PC-9 (cell line): ENCODE measurements around the gene BMP8A. TPM values are rescaled to one million over a fixed set of nuclear protein-coding genes. Genes with fewer than 3 reads are reported as not detected.

Experiments used
- BruUV-seq: library from RNA; stranded (reverse); fragments of 400-500 nt; replicated peaks from 2 replicates; lab custom pipeline; 2021; lab: Mats Ljungman, UMichigan
- CTCF ChIA-PET: fragments of 300-600 bp; sonication (Branson Sonifier 250); formaldehyde crosslinking; loops from one replicate; lab custom pipeline; 2022; ENCODE audit warnings: antibody characterized with exemption; lab: Charles Lee
- POLR2A ChIA-PET: fragments of 300-600 bp; sonication (Branson Sonifier 250); formaldehyde crosslinking; loops from one replicate; lab custom pipeline; 2022; ENCODE audit warnings: antibody characterized with exemption; ENCODE audit not compliant: unreplicated experiment; lab: Charles Lee
- DNase-seq, 2 experiments: peaks; one replicate each; pipeline versions ENCODE4 v3.0.0 to v3.0.0-alpha.2; 2015 to 2022; ENCODE audit warnings: mixed read lengths in 1 of 2
- H2AFZ ChIP-seq: fragments of 200-600 bp; sonication (generic); 2 replicates; pipeline ENCODE4 v1.8.1; 2017; ENCODE audit warnings: antibody characterized with exemption
- H3F3A ChIP-seq: fragments of 200-600 bp; sonication (generic); 2 replicates; pipeline ENCODE4 v1.8.1; 2017; ENCODE audit warnings: antibody characterized with exemption, mild to moderate bottlenecking, low read depth; ENCODE audit not compliant: insufficient read depth
- H3K27ac ChIP-seq: fragments of 200-600 bp; sonication (generic); 2 replicates; pipeline ENCODE4 v1.6.1; 2016; ENCODE audit warnings: mixed run types
- H3K27me3 ChIP-seq: fragments of 200-600 bp; sonication (generic); 2 replicates; pipeline ENCODE4 v1.6.1; 2016; ENCODE audit warnings: low read depth, mixed run types; ENCODE audit not compliant: insufficient read depth
- H3K36me3 ChIP-seq: fragments of 200-600 bp; sonication (generic); 2 replicates; pipeline ENCODE4 v1.6.1; 2016; ENCODE audit warnings: low read depth, mixed run types
- H3K4me1 ChIP-seq: fragments of 200-600 bp; sonication (generic); replicated peaks from 2 replicates; pipeline ENCODE4 v1.6.1; 2016; ENCODE audit warnings: mixed run types; ENCODE audit not compliant: insufficient read depth
- H3K4me2 ChIP-seq: fragments of 200-600 bp; sonication (generic); 2 replicates; pipeline ENCODE4 v1.6.1; 2017; ENCODE audit warnings: mixed run types
- H3K4me3 ChIP-seq: fragments of 200-600 bp; sonication (generic); 2 replicates; pipeline ENCODE4 v1.6.1; 2016; ENCODE audit warnings: mixed run types
- H3K79me2 ChIP-seq: fragments of 200-600 bp; sonication (generic); 2 replicates; pipeline ENCODE4 v1.6.1; 2017; ENCODE audit warnings: low read depth, mixed run types
- H3K9me2 ChIP-seq: fragments of 200-600 bp; sonication (generic); 2 replicates; pipeline ENCODE4 v1.8.1; 2017; ENCODE audit warnings: mild to moderate bottlenecking; ENCODE audit not compliant: insufficient read depth
- H3K9me3 ChIP-seq: fragments of 200-600 bp; sonication (generic); 2 replicates; pipeline ENCODE4 v1.8.1; 2016; ENCODE audit warnings: low read depth; ENCODE audit not compliant: insufficient read depth
- H4K20me1 ChIP-seq: fragments of 200-600 bp; sonication (generic); 2 replicates; pipeline ENCODE4 v1.8.1; 2017; ENCODE audit not compliant: insufficient read depth
- CTCF ChIP-seq: fragments of 200-600 bp; sonication (generic); conservative IDR thresholded peaks from 2 replicates; pipeline ENCODE4 v1.6.1; 2017; ENCODE audit warnings: mixed run types, antibody characterized with exemption, mild to moderate bottlenecking, moderate library complexity
- EZH2 ChIP-seq: fragments of 200-600 bp; sonication (generic); IDR thresholded peaks from 2 replicates; pipeline ENCODE4 v1.8.0; 2017; ENCODE audit warnings: antibody characterized with exemption, low read depth
- intact Hi-C: fragments of 100-400 bp; cut with micrococcal nuclease; formaldehyde crosslinking; loops from one replicate; pipeline ENCODE4 v1.10.0; 2022; ENCODE audit not compliant: unreplicated experiment
- total RNA-seq: library from RNA; stranded (reverse); gene quantifications from 2 replicates; pipeline ENCODE4 v1.2.3, GENCODE V29; 2021

The BMP8A gene
- total RNA-seq, 1 experiment from 2014 or later: 0.31 TPM

GRCh38 chr1:39507230-39507928, 15.9 kb downstream of the BMP8A start:
- no peak overlapping the region for H3K4me2 ChIP-seq
- H3K79me2 ChIP-seq: no peaks in the 10 kb centered on the region
- DNase-seq: no peak
- no TSS peak for BruUV-seq
- no peaks in the 10 kb centered on the region for H3K9me2 ChIP-seq
- no peaks in the 10 kb centered on the region for H3K36me3 ChIP-seq
- no peaks in the 10 kb centered on the region; the same call in 1 of the 2 replicates for H3F3A ChIP-seq
- CTCF ChIA-PET: no interaction called here
- POLR2A ChIA-PET: no interaction called here
- no peaks in the 10 kb centered on the region for H3K27me3 ChIP-seq
- no peak overlapping the region for H3K4me3 ChIP-seq
- H3K4me1 ChIP-seq: peaks cover 5% of the 10 kb centered on the region; the same call in 1 of the 2 replicates
- no peaks in the 10 kb centered on the region for H4K20me1 ChIP-seq
- H3K27ac ChIP-seq: no peak overlapping the region
- no peak for TF ChIP-seq EZH2
- no peak; the same call in 1 of the 2 replicates for TF ChIP-seq CTCF
- intact Hi-C loops: loop anchor here (10.0 kb wide), 1 partner anchor 147 kb away; no protein-coding TSS in a partner anchor
- H3K9me3 ChIP-seq: no peaks in the 10 kb centered on the region
- H2AFZ ChIP-seq: no peak overlapping the region

GRCh38 chr1:39508266-39508665, 16.8 kb downstream of the BMP8A start:
- Histone ChIP-seq H3K79me2 (no peaks in the 10 kb centered on the region), H3K27ac (no peak overlapping the region), H3K36me3 (no peaks in the 10 kb centered on the region), H3K4me2 (peak overlapping the region; percentile 1; the same call in 1 of the 2 replicates), H2AFZ (no peak overlapping the region), H4K20me1 (no peaks in the 10 kb centered on the region), H3K27me3 (no peaks in the 10 kb centered on the region), H3K9me3 (no peaks in the 10 kb centered on the region), H3K4me3 (no peak overlapping the region), H3K4me1 (peaks cover 5% of the 10 kb centered on the region; the same call in 1 of the 2 replicates), H3K9me2 (no peaks in the 10 kb centered on the region), H3F3A (no peaks in the 10 kb centered on the region; the same call in 1 of the 2 replicates)
- TF ChIP-seq CTCF (no peak), EZH2 (no peak)
- intact Hi-C loops: loop anchor here (10.0 kb wide), 1 partner anchor 147 kb away; no protein-coding TSS in a partner anchor
- DNase-seq: no peak
- ChIA-PET POLR2A (interaction anchor here (0.7 kb wide), 1 partner anchor 482 kb away, joined by 6 read pairs; the partner anchor contains the start of gene NDUFS5), CTCF (no interaction called here)
- BruUV-seq: no TSS peak

GRCh38 chr1:39508857-39509305, 17.4 kb downstream of the BMP8A start:
- no peaks in the 10 kb centered on the region for H3K36me3 ChIP-seq
- no peaks in the 10 kb centered on the region for H3K79me2 ChIP-seq
- no peak overlapping the region for H3K27ac ChIP-seq
- H2AFZ ChIP-seq: no peak overlapping the region
- H3F3A ChIP-seq: no peaks in the 10 kb centered on the region; the same call in 1 of the 2 replicates
- POLR2A ChIA-PET: interaction anchor here (0.7 kb wide), 1 partner anchor 483 kb away, joined by 6 read pairs; the partner anchor contains the start of gene NDUFS5
- H3K9me3 ChIP-seq: no peaks in the 10 kb centered on the region
- peak in 1 of 2 experiments; percentile 14 for DNase-seq
- CTCF ChIA-PET: no interaction called here
- no TSS peak for BruUV-seq
- H3K4me2 ChIP-seq: peak overlapping the region; percentile 1; the same call in 1 of the 2 replicates
- no peak overlapping the region for H3K4me3 ChIP-seq
- intact Hi-C loops: loop anchor here (10.0 kb wide), 1 partner anchor 146 kb away; no protein-coding TSS in a partner anchor
- no peaks in the 10 kb centered on the region for H3K27me3 ChIP-seq
- no peaks in the 10 kb centered on the region for H3K9me2 ChIP-seq
- H3K4me1 ChIP-seq: peaks cover 5% of the 10 kb centered on the region; the same call in 1 of the 2 replicates
- no peaks in the 10 kb centered on the region for H4K20me1 ChIP-seq
- TF ChIP-seq EZH2 (no peak), CTCF (no peak)
